Neuronal stem cell (in vitro differentiated cells): ENCODE results near the gene SRC.

Source experiments
- DNase-seq: peaks from one replicate; pipeline ENCODE4 v3.0.0-alpha.2; 2013; ENCODE audit warnings: low spot score
- H2AFZ ChIP-seq: one replicate; pipeline ENCODE4 v1.6.1; 2013; ENCODE audit warnings: mild to moderate bottlenecking, low read length, inconsistent platforms
- H2AK5ac ChIP-seq: 2 replicates; pipeline ENCODE4 v1.6.1; 2013; ENCODE audit warnings: low read depth, mild to moderate bottlenecking, inconsistent platforms, low read length, moderate library complexity, mixed read lengths
- H2BK120ac ChIP-seq: 2 replicates; pipeline ENCODE4 v1.6.1; 2013; ENCODE audit warnings: low read depth, mild to moderate bottlenecking, inconsistent platforms, low read length, moderate library complexity, mixed read lengths
- H2BK12ac ChIP-seq: one replicate; pipeline ENCODE4 v1.6.1; 2013; ENCODE audit warnings: low read length, inconsistent platforms
- H2BK15ac ChIP-seq: 2 replicates; pipeline ENCODE4 v1.6.1; 2013; ENCODE audit warnings: mild to moderate bottlenecking, low read length, inconsistent platforms, mixed read lengths
- H2BK5ac ChIP-seq: one replicate; pipeline ENCODE4 v1.6.1; 2013; ENCODE audit warnings: inconsistent platforms, mild to moderate bottlenecking, low read length, moderate library complexity
- H3K14ac ChIP-seq: one replicate; pipeline ENCODE4 v1.6.1; 2013; ENCODE audit warnings: low read length, inconsistent platforms
- H3K18ac ChIP-seq: 2 replicates; pipeline ENCODE4 v1.6.1; 2013; ENCODE audit warnings: low read length, inconsistent platforms
- H3K23ac ChIP-seq: 2 replicates; pipeline ENCODE4 v1.6.1; 2013; ENCODE audit warnings: low read depth, mild to moderate bottlenecking, mixed read lengths, low read length, inconsistent platforms; ENCODE audit not compliant: poor library complexity
- H3K27ac ChIP-seq: replicated peaks from 3 replicates; pipeline ENCODE4 v1.5.1; 2013; ENCODE audit warnings: low read length, inconsistent platforms
- H3K27me3 ChIP-seq, 3 experiments: 2 replicates each; pipeline ENCODE4 v1.6.1; 2013; ENCODE audit warnings: low read length in 3 of 3, mild to moderate bottlenecking in 2 of 3, inconsistent platforms in 1 of 3, low read depth in 1 of 3, mixed read lengths in 1 of 3, moderate library complexity in 1 of 3; ENCODE audit not compliant: control insufficient read depth in 3 of 3, insufficient read depth in 3 of 3
- H3K36me3 ChIP-seq, 2 donors: replicated peaks in 1 of 2; 2 replicates each; pipeline ENCODE4 v1.6.1; 2013; ENCODE audit warnings: low read length in 2 of 2; ENCODE audit not compliant: control insufficient read depth in 2 of 2, insufficient read depth in 2 of 2
- H3K4ac ChIP-seq: 2 replicates; pipeline ENCODE4 v1.6.1; 2013; ENCODE audit warnings: inconsistent platforms, mild to moderate bottlenecking, low read length, moderate library complexity
- H3K4me1 ChIP-seq, 2 donors: 1 replicate in 1 of 2; 2 replicates in 1 of 2; pipeline ENCODE4 v1.6.1; 2013; ENCODE audit warnings: low read length in 2 of 2, low read depth in 1 of 2; ENCODE audit not compliant: control insufficient read depth in 2 of 2, insufficient read depth in 1 of 2
- H3K4me2 ChIP-seq: one replicate; pipeline ENCODE4 v1.6.1; 2013; ENCODE audit warnings: mild to moderate bottlenecking, low read length, inconsistent platforms; ENCODE audit not compliant: insufficient read depth, poor library complexity, severe bottlenecking
- H3K4me3 ChIP-seq, 2 donors: 2 replicates each; pipeline ENCODE4 v1.5.1; 2013; ENCODE audit warnings: low read length in 2 of 2, mild to moderate bottlenecking in 2 of 2, inconsistent platforms in 1 of 2, moderate library complexity in 1 of 2
- H3K79me1 ChIP-seq: one replicate; pipeline ENCODE4 v1.6.1; 2013; ENCODE audit warnings: low read depth, mild to moderate bottlenecking, inconsistent platforms, low read length, moderate library complexity
- H3K9ac ChIP-seq: one replicate; pipeline ENCODE4 v1.6.1; 2013; ENCODE audit warnings: mild to moderate bottlenecking, low read depth, low read length, inconsistent platforms; ENCODE audit not compliant: poor library complexity
- H3K9me3 ChIP-seq, 2 donors: replicated peaks in 1 of 2; 2 replicates each; pipeline versions ENCODE3 to v1.6.1; 2013; ENCODE audit warnings: low read length in 2 of 2, mild to moderate bottlenecking in 2 of 2, inconsistent platforms in 1 of 2, low read depth in 1 of 2, mixed read lengths in 1 of 2, moderate library complexity in 1 of 2; ENCODE audit not compliant: control insufficient read depth in 2 of 2, insufficient read depth in 1 of 2
- H4K8ac ChIP-seq: one replicate; pipeline ENCODE4 v1.6.1; 2013; ENCODE audit warnings: low read depth, mild to moderate bottlenecking, inconsistent platforms, low read length, moderate library complexity
- H4K91ac ChIP-seq: one replicate; pipeline ENCODE4 v1.6.1; 2013; ENCODE audit warnings: low read length, low read depth, mild to moderate bottlenecking, inconsistent platforms; ENCODE audit not compliant: poor library complexity
- WGBS, 2 donors: extraction: QIAGEN DNeasy Blood & Tissue Kit; methylation state at CpG; one replicate each; pipeline ENCODE4 v1.1.7; 2013; ENCODE audit warnings: missing lambda C conversion rate in 2 of 2, mixed read lengths in 1 of 2; ENCODE audit not compliant: insufficient read length in 2 of 2, insufficient replicate concordance in 1 of 2; ENCODE audit errors: extremely low coverage in 2 of 2; 5-methylcytosine and 5-hydroxymethylcytosine counted together

Gene SRC

DNA sequence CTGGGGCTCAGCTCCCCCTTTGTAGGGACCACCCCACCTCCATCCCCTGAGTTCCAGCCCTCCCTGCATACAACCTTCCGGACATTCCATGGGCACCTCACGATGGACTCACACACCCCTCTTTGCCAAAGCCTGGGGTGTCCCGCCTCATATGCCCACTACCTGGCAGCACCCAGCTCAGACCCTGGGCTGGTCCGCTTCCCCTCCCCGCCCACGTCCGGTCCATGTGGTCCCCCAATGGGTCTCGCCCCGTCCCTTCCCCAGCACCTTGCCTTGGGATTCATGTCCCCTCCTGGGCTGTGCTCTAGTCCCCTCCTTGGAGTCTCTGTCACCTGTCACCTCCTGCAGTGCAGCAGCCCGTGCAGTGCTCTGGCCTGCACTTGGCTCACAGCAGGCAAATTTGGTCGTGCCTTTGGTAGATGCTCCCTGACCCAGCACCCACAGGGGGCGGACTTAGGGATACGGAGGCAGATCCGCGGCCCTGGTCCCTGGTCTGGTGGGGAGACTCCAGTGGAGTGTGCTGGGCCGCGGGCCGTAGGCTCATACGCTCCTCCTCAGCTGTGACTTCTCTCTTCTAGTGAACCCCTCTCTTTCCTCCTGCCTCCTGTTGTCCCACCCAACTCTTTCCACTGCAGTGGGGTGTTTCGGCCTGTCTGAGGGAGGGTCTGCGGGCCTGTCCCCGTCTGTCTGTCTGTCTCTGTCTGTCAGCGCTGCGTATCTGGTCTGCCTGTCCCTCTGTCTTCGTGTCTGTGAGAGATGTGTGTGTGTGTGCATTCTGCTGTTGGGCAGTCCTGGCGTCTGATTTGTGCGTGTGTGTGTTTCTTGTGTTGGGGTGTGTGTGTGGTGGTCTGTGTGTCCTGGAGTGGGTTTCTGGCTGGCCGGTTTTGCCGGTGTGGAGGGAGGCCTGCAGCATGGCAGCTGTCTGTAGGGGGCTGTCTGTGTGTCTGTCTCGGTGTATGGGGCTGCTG is 69.5 kb downstream of the SRC start:
- Histone ChIP-seq H3K18ac (peak overlapping the region; percentile 92), H3K27me3 (peaks cover 0 to 4% (median 0%) of the 10 kb centered on the region in 3 experiments), H3K9ac (peak overlapping the region; percentile 7), H2AK5ac (peak overlapping the region; percentile 96), H3K79me1 (no peaks in the 10 kb centered on the region), H3K36me3 (no peaks in the 10 kb centered on the region), H4K8ac (no peak overlapping the region), H3K9me3 (peaks cover 0 to 4% of the 10 kb centered on the region in 2 donors), H3K27ac (no peak overlapping the region), H2BK15ac (peak overlapping the region; percentile 88), H4K91ac (peak overlapping the region; percentile 59), H3K14ac (peak overlapping the region; percentile 41), H2AFZ (no peak overlapping the region), H3K4me1 (peaks cover 56 to 83% of the 10 kb centered on the region in 2 donors), H3K4ac (peak overlapping the region; percentile 23), H2BK120ac (peak overlapping the region; percentile 25), H3K23ac (peak overlapping the region; percentile 69), H2BK12ac (peak overlapping the region; percentile 98), H3K4me3 (no peak overlapping the region), H3K4me2 (no peak overlapping the region), H2BK5ac (peak overlapping the region; percentile 4)
- DNase-seq: no peak
- WGBS, 2 donors: no CpG with 5 or more reads among the region's 30 CpGs

DNA sequence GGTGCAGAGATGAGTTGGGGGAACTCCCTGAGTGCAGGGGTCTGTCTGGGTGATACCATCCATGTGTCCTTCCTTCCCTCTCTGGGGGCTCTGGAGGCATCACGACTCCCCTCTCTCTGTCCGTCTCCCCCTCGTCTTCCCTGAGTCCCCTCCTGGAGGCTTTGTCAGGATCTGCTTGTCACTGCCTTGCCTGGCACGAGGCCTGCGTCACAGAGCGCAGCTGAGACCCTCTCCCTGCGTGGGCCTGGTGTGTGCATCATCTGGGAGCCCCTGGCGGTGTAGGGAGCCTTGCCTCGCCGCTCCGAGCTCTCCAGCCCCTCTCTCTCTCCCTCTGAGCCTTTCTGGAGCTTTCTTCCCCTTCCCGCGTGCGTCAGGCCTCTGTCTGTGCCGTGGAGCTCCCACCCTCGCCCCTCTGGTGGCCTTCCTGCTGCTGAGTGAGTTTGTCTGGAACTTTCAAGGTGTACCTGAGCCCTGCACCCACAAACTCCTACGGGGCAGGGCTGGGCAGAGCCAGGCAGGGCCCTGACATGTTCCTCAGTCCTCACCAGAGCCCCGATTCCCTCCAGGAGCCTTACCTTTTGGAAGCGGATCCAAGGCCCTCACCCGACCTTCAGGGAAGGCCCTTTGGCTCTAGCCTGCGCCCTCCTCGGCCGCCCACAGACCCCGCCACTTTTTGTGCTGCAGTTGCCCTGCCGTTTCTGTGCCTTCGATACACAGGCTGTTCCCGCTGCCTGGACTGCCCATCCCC is 70.3 kb downstream of the SRC start:
- peak overlapping the region; percentile 12 for H2BK12ac ChIP-seq
- H2BK120ac ChIP-seq: no peak overlapping the region
- WGBS, 2 donors: no CpG with 5 or more reads among the region's 27 CpGs
- no peak for DNase-seq
- H3K4me2 ChIP-seq: no peak overlapping the region
- H3K27me3 ChIP-seq: peaks cover 0 to 4% (median 0%) of the 10 kb centered on the region in 3 experiments
- peak overlapping the region; percentile 88 for H2BK15ac ChIP-seq
- H2BK5ac ChIP-seq: no peak overlapping the region
- no peak overlapping the region for H3K4me3 ChIP-seq
- no peak overlapping the region for H3K14ac ChIP-seq
- H3K18ac ChIP-seq: peak overlapping the region; percentile 92
- H3K27ac ChIP-seq: no peak overlapping the region
- peaks cover 0 to 2% of the 10 kb centered on the region in 2 donors for H3K36me3 ChIP-seq
- H3K23ac ChIP-seq: no peak overlapping the region
- peak overlapping the region; percentile 20 for H2AFZ ChIP-seq
- peak overlapping the region; percentile 58 for H4K91ac ChIP-seq
- H3K9ac ChIP-seq: no peak overlapping the region
- H3K9me3 ChIP-seq: peaks cover 0 to 6% of the 10 kb centered on the region in 2 donors
- H3K79me1 ChIP-seq: no peaks in the 10 kb centered on the region
- no peak overlapping the region for H4K8ac ChIP-seq
- H3K4ac ChIP-seq: no peak overlapping the region
- H2AK5ac ChIP-seq: peak overlapping the region; percentile 63
- H3K4me1 ChIP-seq: peaks cover 58 to 85% of the 10 kb centered on the region in 2 donors

DNA sequence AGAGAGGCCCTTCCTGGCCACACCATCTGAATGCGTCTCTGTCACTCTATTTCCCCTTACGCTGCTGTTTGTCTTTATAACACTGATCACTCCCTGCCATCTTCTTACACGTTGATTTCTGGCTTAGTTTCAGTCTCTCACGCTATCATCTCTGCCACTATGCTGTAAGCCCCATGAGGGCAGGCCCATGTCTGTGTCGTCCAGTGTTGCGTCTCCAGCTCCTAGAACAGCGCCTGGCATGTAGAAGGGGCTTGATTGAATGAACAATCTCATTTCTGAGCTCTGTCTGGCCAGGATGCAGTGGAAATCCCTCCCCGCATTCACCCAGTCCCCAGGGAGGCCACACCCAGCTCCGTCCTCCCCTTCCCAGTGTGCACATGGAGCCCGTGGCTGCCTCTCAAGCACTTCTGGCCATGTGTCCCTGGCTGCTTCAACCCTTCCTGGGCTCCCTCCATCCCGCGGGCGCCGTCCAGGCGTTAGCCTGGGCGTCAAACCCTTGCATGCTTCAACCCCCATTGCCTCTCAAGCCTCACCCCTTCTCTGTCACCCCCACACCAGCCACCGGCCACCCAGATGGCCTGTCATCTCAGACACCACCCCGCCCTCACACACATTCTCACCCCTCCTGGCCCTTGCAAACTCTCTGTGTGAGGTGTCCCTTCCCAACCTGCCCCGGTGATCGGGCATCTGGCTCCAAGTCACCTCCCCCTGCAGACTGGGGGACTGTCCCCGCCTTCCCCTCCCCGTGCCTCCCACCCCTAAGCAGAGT is 71.1 kb downstream of the SRC start:
- no peaks in the 10 kb centered on the region for H3K79me1 ChIP-seq
- no peak overlapping the region for H3K9ac ChIP-seq
- H3K27ac ChIP-seq: no peak overlapping the region
- H3K27me3 ChIP-seq: peaks cover 0 to 2% (median 0%) of the 10 kb centered on the region in 3 experiments
- peak overlapping the region; percentile 87 for H2BK15ac ChIP-seq
- peak overlapping the region; percentile 92 for H3K18ac ChIP-seq
- H2BK5ac ChIP-seq: no peak overlapping the region
- H3K4me2 ChIP-seq: no peak overlapping the region
- H3K4me3 ChIP-seq: no peak overlapping the region
- peak overlapping the region; percentile 53 for H2AFZ ChIP-seq
- H3K9me3 ChIP-seq: peaks cover 0 to 6% of the 10 kb centered on the region in 2 donors
- H2AK5ac ChIP-seq: peak overlapping the region; percentile 90
- H4K91ac ChIP-seq: no peak overlapping the region
- no peak overlapping the region for H4K8ac ChIP-seq
- H3K14ac ChIP-seq: no peak overlapping the region
- peaks cover 0 to 2% of the 10 kb centered on the region in 2 donors for H3K36me3 ChIP-seq
- H2BK120ac ChIP-seq: peak overlapping the region; percentile 65
- peak overlapping the region; percentile 51 for H2BK12ac ChIP-seq
- DNase-seq: no peak
- peaks cover 60 to 86% of the 10 kb centered on the region in 2 donors for H3K4me1 ChIP-seq
- no peak overlapping the region for H3K4ac ChIP-seq
- no CpG with 5 or more reads among the region's 22 CpGs for WGBS, 2 donors
- no peak overlapping the region for H3K23ac ChIP-seq
